TTC549 (cell line): ENCODE measurements around the gene LSS.

Experiments used
- FAIRE-seq: peaks from 2 replicates; lab custom pipeline; 2012; peaks lifted over from hg19 to GRCh38; lab: Jason Lieb, UNC

The LSS gene

DNA sequence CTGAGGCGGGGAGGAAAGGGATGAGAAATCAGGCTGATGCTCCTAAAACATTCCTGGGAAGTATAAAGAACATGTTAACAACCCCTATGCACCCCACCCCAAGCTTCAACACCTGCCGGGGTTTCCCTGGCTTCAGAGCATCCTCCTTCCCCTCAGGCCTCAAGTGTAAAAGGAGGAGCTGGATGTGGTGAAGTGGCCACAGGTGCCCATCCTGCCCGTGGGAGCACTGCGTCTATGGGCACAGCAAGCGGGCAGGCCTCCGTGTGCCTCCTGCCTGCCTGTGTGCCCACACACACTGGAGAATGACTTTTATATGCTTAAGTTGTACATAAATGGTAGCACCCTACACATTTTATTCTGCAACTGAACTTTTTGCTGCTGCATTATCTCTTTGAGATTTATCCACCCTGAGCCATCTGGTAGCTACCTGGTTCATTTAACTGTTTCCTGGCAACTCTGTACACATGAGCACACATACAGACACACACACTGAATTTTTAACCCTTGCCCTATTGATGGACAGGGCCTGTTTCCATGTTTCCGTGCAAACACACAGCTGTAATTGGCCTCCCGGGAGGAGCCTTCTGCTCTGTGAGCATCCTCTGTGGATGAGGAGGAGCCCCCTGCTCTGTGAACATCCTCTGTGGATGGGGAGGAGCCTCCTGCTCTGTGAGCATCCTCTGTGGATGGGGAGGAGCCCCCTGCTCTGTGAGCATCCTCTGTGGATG lies 59.8 kb downstream of the LSS start:
- FAIRE-seq, result no peak

GRCh38 chr21:46168238-46168637 lies 60.3 kb downstream of the LSS start:
- no peak for FAIRE-seq

GRCh38 chr21:46165098-46165497 lies 63.5 kb downstream of the LSS start:
- no peak for FAIRE-seq

- FAIRE-seq, result no peak
Measured at GRCh38 chr21:46163380-46163779, 65.2 kb downstream of the LSS start.

- no peak for FAIRE-seq
Measured at GRCh38 chr21:46161633-46162592, 66.7 kb downstream of the LSS start.

GRCh38 chr21:46160907-46161632 lies 67.5 kb downstream of the LSS start:
- FAIRE-seq, result no peak

GRCh38 chr21:46160657-46160906 lies 68.0 kb downstream of the LSS start:
- no peak for FAIRE-seq

DNA sequence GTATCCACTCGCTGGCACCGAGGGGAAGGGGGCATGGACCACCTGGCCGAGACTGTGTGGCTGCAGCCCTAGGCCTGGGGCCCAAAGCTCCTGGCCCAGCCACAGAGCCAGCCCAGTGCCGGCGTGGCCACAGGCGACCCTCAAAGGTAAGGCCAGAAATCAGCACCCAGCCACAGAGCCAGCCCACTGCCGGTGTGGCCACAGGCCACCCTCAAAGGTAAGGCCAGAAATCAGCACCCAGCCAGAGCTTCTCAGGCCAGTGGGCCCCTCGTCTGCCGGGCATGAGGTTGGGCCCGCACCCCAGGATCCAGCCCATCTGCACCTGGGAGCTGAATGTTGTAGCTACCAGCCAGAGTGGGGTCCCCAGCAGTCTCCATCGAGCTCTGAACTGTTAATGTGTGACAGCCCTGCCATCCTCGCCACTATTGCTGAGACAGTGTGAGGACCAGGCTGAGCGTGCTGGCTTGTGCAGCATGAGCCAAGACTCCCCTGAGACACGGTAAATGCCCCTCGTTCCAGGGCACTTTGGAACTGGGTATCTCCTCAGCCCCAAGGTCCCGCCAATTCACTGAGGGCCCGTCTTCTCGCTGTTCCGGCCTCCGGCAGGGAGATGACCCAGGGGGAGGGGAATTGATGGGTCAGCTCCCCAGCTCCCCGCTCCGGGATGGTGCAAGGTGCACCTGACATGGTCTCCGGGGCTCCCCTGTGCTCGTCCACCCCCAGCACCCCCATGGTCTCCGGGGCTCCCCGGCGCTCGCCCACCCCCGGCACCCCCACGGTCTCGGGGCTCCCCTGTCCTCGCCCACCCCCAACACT lies 68.5 kb downstream of the LSS start:
- no peak for FAIRE-seq

- FAIRE-seq, result no peak
Measured at GRCh38 chr21:46159390-46159789, 69.2 kb downstream of the LSS start.

DNA sequence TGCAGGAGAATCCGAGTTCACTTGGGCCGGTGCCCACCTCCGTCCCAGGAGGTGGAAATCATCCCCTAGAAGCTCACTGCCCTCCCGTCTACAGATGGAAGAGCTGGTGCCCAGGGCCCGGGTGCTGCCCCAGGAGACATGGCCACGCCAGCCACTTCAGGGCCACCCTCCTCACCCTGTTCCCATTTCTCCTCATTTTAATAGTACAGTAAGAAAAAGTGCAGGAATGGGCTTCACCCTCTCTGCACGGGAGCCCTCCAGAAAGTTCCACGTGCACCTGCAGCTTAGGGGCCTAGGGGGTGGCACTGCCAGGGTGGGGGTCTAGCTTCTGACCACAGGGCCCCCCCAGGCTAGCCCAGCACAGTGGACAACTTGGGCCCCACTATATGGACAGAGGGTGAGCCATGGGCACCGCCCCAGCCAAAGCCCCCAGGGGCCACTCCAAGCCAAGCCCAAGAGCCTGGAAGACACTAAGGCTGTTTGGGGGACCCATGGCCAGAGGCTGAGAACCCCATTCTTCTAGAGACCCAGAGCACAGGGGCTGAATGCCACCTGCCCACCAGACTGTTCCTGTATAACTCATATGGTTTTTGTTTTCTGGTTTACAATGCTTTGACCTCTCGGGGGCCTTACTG lies 69.8 kb downstream of the LSS start:
- no peak for FAIRE-seq

DNA sequence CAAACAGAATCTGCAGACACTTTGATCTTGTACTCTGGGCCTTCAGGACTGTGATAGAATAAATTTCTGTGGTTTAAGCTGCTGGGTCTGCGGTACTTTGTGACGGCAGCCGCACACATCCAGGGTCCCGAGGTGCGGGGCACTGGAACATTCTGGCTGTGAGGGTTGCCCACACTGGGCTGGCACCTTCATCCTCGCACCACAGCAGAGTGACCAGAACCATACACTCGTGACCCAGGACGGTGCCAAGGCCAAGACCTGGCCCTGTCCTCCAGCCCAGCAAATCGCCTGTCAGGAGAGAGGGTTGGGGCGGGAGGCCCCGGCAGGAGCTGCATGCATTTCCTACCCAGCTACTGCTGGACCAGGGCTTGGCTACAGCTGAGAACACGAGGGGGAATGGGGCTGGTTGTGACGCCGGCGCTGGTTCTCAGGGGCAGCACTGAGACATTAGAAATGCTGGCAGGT lies 70.6 kb downstream of the LSS start:
- no peak for FAIRE-seq

DNA sequence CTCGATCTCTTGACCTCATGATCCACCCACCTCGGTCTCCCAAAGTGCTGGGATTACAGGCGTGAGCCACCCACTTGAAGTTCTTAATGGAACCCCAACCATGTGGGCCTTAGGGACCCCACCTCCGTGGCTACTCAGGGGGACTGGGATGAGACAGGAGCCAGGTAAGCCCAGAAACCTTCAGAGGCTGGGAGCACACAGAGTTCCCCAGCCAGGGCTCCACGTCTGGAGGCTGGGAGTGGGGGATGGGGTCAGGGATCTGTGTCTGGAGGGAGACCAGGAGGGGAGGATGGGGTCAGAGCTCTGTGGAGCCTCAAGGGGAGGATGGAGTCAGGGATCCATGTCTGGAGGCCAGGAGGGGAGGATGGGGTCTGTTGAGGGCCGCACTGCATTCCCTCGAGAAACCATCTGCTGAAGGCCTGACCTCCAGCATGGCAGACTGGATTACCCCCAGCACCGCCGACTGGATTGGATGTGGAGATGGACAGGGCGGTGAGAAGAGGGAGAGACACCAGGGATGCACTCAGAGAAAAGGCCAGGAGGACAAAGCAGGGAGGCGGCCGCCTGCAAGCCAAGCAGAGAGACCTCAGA lies 71.1 kb downstream of the LSS start:
- no peak for FAIRE-seq

DNA sequence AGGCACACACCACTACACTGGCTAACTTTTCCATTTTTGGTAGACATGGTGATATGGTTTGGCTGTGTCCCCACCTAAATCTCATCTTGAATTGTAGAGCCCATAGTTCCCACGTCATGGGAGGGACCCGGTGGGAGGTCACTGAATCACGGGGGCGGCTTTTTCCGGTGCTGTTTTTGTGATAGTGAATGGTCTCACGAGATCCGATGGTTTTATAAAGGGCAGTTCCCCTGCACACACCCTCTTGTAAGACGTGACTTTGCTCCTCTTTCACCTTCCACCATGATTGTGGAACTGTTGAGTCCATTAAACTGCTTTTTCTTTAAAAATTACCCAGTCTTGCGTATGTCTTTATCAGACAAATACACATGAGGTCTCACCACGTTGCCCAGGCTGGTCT lies 71.9 kb downstream of the LSS start:
- FAIRE-seq, result no peak

DNA sequence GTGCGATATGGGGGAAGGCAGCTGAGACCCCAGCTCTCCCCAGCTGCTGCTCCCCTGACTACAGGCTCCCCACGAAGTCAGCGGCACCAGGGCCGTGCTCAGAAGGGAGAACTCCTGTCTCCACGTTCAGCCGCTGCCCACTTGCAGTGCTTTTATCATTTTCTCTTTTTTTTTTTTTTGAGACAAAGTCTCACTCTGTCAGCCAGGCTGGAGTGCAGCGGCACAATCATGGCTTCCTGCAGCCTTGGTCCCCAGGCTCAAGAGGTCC lies 72.3 kb downstream of the LSS start:
- FAIRE-seq, result no peak

- no peak for FAIRE-seq
Measured at GRCh38 chr21:46155514-46156377, 72.8 kb downstream of the LSS start, which contains the start of gene FTCD. TSS of gene FTCD (minus strand) at chr21:46155579. CDS start at chr21:46155523, 56 bp downstream.

- FAIRE-seq, result no peak
Measured at GRCh38 chr21:46154955-46155513, 73.5 kb downstream of the LSS start.

- FAIRE-seq, result no peak
Measured at GRCh38 chr21:46154155-46154954, 74.2 kb downstream of the LSS start.

DNA sequence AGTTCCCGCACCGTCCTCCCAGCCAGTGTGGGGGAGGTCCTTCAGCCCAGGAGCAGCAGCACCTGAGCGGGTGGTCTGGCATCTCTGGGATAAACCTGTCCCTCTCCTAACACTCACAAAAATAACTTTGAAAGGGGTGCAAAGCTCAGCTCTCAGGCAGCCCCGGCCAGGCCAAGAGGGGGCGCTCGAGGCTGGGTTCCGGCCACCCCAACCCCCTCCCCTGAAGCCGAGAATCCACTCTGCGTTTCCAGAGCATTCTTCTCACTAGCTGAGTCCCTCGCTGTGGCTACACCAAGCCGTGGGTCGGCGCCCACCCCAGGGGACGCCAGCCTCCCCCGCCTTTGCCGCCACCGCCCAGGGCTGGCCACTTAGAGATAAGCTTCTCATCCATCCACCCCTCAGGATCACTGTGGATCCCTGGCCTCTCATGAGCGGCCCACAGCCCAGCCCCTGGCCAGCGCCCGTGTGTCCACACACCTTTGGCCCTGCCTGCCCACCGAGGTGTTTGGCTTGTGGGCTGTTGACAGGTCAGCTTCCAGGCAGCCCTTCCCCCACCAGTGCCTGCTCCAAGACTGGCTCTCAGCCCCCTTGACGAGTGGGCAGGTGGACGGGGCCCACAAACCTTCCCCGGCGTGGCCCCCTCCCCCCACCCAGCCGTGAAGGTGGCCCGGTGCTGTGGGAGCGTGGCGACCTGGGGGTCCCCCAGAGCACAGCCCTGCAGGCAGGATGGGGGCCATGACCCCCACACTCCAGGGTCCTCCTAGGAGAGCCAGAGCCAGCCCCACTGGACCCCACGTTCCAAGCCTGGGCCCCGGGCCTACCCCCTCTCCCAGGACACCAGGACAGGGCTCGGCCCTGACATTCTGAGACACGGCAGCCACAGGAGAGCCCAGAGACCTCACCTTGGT lies 75.1 kb downstream of the LSS start:
- no peak for FAIRE-seq
